Breast epithelium (tissue), 4 donors: ENCODE data around the gene PGM5. TPM values are rescaled to one million over a fixed set of nuclear protein-coding genes. Genes with fewer than 3 reads are reported as not detected.
"Not testable (repeated sequence)": the region's sequence is repeated elsewhere in the genome, so short reads cannot be mapped to it uniquely, and the experiment has no call there.

Experiments used
- DNase-seq, 2 donors: peaks; one replicate each; pipeline ENCODE4 v3.0.0-alpha.2; 2019; ENCODE audit warnings: low spot score in 2 of 2
- H3K27ac ChIP-seq, 2 donors: fragments of 200-600 bp; sonication (generic) in 1 of 2; one replicate each; pipeline ENCODE4 v1.5.1; 2016 to 2019; ENCODE audit warnings: mild to moderate bottlenecking in 1 of 2
- H3K27me3 ChIP-seq, 2 donors: fragments of 200-600 bp; sonication (generic) in 1 of 2; one replicate each; pipeline versions ENCODE4 v1.5.1 to v1.6.0; 2017 to 2019; ENCODE audit warnings: control low read depth in 1 of 2, mild to moderate bottlenecking in 1 of 2
- H3K36me3 ChIP-seq: fragments of 200-600 bp; one replicate; pipeline ENCODE4 v1.5.1; 2019
- H3K4me1 ChIP-seq, 2 donors: fragments of 200-600 bp; sonication (generic); one replicate each; pipeline ENCODE4 v1.5.1; 2016 to 2019; ENCODE audit warnings: control low read depth in 1 of 2
- H3K4me3 ChIP-seq, 3 donors: fragments of 200-600 bp; sonication (generic); 1 replicate in 2 of 3; 2 replicates in 1 of 3; pipeline ENCODE4 v1.5.1; 2016 to 2019; ENCODE audit warnings: mild to moderate bottlenecking in 3 of 3, moderate library complexity in 2 of 3
- H3K9me3 ChIP-seq, 2 donors: fragments of 200-600 bp; sonication (generic) in 1 of 2; one replicate each; pipeline ENCODE4 v1.5.1; 2016 to 2019; ENCODE audit warnings: control low read depth in 1 of 2
- intact Hi-C: fragments of 100-400 bp; cut with DNase I; formaldehyde crosslinking; loops from one replicate; pipeline ENCODE4 v1.15.1; 2023; ENCODE audit warnings: low total_unique reads
- total RNA-seq, 3 donors: library from RNA; depleted of rRNA; stranded (reverse); fragments of >200 nt; gene quantifications; one replicate each; pipeline ENCODE4 v1.1.0, GENCODE V29; 2016

PGM5 gene
- total RNA-seq: 10 to 100 TPM; 11.6 to 30.8 (median 22.2) TPM

GRCh38 chr9:68356380-68357118 is at the start of gene PGM5:
PGM5 (plus strand) TSS chr9:68356611; CDS start chr9:68357128, 517 bp downstream.
- intact Hi-C loops, DNase-seq, H3K27me3 ChIP-seq, H3K36me3 ChIP-seq, H3K4me1 ChIP-seq, H3K9me3 ChIP-seq: not testable (repeated sequence)
- peak within 1 kb of the TSS; percentile 51 to 81 (median 62) for H3K4me3 ChIP-seq
- H3K27ac ChIP-seq: peak within 1 kb of the TSS; percentile 7 to 74

GRCh38 chr9:68307127-68307526 is 49.3 kb upstream of the PGM5 start:
- H3K27ac ChIP-seq, intact Hi-C loops, H3K27me3 ChIP-seq, H3K9me3 ChIP-seq, H3K4me1 ChIP-seq, H3K36me3 ChIP-seq, DNase-seq, H3K4me3 ChIP-seq: not testable (repeated sequence)

GRCh38 chr9:68307654-68308053 is 48.8 kb upstream of the PGM5 start:
- H3K36me3 ChIP-seq, H3K27me3 ChIP-seq, H3K9me3 ChIP-seq, H3K27ac ChIP-seq, DNase-seq, H3K4me3 ChIP-seq, intact Hi-C loops, H3K4me1 ChIP-seq: not testable (repeated sequence)

- H3K4me1 ChIP-seq, H3K4me3 ChIP-seq, H3K36me3 ChIP-seq, DNase-seq, H3K9me3 ChIP-seq, H3K27me3 ChIP-seq, H3K27ac ChIP-seq, intact Hi-C loops: not testable (repeated sequence)
These were observed 45.2 kb upstream of the PGM5 start for GRCh38 chr9:68311208-68311607.

- H3K9me3 ChIP-seq, H3K27ac ChIP-seq, H3K36me3 ChIP-seq, intact Hi-C loops, H3K4me1 ChIP-seq, H3K27me3 ChIP-seq, H3K4me3 ChIP-seq, DNase-seq: not testable (repeated sequence)
These were observed 38.2 kb upstream of the PGM5 start for GRCh38 chr9:68318209-68318608.

GRCh38 chr9:68323749-68324148 is 32.7 kb upstream of the PGM5 start:
- H3K27me3 ChIP-seq, H3K9me3 ChIP-seq, H3K4me1 ChIP-seq, H3K36me3 ChIP-seq, H3K4me3 ChIP-seq, H3K27ac ChIP-seq, intact Hi-C loops, DNase-seq: not testable (repeated sequence)

- H3K4me1 ChIP-seq, H3K27me3 ChIP-seq, H3K36me3 ChIP-seq, H3K27ac ChIP-seq, H3K9me3 ChIP-seq, DNase-seq, intact Hi-C loops, H3K4me3 ChIP-seq: not testable (repeated sequence)
These were observed 31.9 kb upstream of the PGM5 start for GRCh38 chr9:68324518-68324917.

GRCh38 chr9:68329106-68329505 is 27.3 kb upstream of the PGM5 start:
- H3K9me3 ChIP-seq, H3K27me3 ChIP-seq, H3K27ac ChIP-seq, H3K36me3 ChIP-seq, DNase-seq, H3K4me3 ChIP-seq, intact Hi-C loops, H3K4me1 ChIP-seq: not testable (repeated sequence)

GRCh38 chr9:68330531-68331173 is 25.8 kb upstream of the PGM5 start:
- H3K4me1 ChIP-seq, H3K27ac ChIP-seq, H3K27me3 ChIP-seq, intact Hi-C loops, H3K4me3 ChIP-seq, DNase-seq, H3K36me3 ChIP-seq, H3K9me3 ChIP-seq: not testable (repeated sequence)

- DNase-seq, H3K27me3 ChIP-seq, H3K27ac ChIP-seq, H3K4me3 ChIP-seq, H3K36me3 ChIP-seq, intact Hi-C loops, H3K9me3 ChIP-seq, H3K4me1 ChIP-seq: not testable (repeated sequence)
These were observed 24.3 kb upstream of the PGM5 start for GRCh38 chr9:68332122-68332521.

- DNase-seq, H3K27me3 ChIP-seq, intact Hi-C loops: not testable (repeated sequence)
These were observed 20.5 kb upstream of the PGM5 start for GRCh38 chr9:68335935-68336334.

GRCh38 chr9:68336639-68337339 is 19.6 kb upstream of the PGM5 start:
- DNase-seq, H3K9me3 ChIP-seq, H3K4me3 ChIP-seq, H3K36me3 ChIP-seq, H3K4me1 ChIP-seq, intact Hi-C loops, H3K27ac ChIP-seq, H3K27me3 ChIP-seq: not testable (repeated sequence)

More at GRCh38 chr9:68335935-68336334, 20.5 kb upstream of the PGM5 start:
- H3K36me3 ChIP-seq, H3K4me3 ChIP-seq, H3K27ac ChIP-seq, H3K9me3 ChIP-seq, H3K4me1 ChIP-seq: not testable (repeated sequence)

- DNase-seq, H3K4me1 ChIP-seq, intact Hi-C loops: not testable (repeated sequence)
These were observed 18.4 kb upstream of the PGM5 start for GRCh38 chr9:68338000-68338399.

More at GRCh38 chr9:68338000-68338399, 18.4 kb upstream of the PGM5 start:
- not testable (repeated sequence) for H3K9me3 ChIP-seq, H3K27me3 ChIP-seq, H3K4me3 ChIP-seq, H3K27ac ChIP-seq, H3K36me3 ChIP-seq
